Heart left ventricle (tissue), 13 donors: ENCODE results near the gene APOA5.

Experiments used
- CTCF ChIP-seq, 12 donors: fragments of 200-600 bp; sonication (generic) in 4 of 12; IDR thresholded peaks; one replicate each; pipeline versions ENCODE4 v1.5.0 to v1.8.0; 2018 to 2022; ENCODE audit warnings: antibody characterized with exemption in 12 of 12, mild to moderate bottlenecking in 5 of 12
- POLR2A ChIP-seq, 2 donors: fragments of 450-650 bp; IDR thresholded peaks; one replicate each; pipeline ENCODE4 v1.6.1; 2017; ENCODE audit warnings: antibody characterized with exemption in 2 of 2, mild to moderate bottlenecking in 2 of 2, moderate library complexity in 2 of 2
- donor health status: ischemic (EF 13 %, LVEDD 7.1; RV severe dilation, severe dysfunction).
- donor health status: DM: no; HTN: yes; CAD: no.
- donor health status: DM: no; HTN: no; CAD: no.
- donor health status: ischemic (EF 25% LVEDD 6.9; RV normal size, moderate dysfunction).
- donor health status: ischemic (EF 25% LVEDD 5.7; RV mildly dilated, moderate dysfunction).
- donor health status: ischemic (EF 35%, LVEDD 5.7; RV mildly dilated, moderate dysfunction).
- donor health status: nonischemic (EF 11% LVEDD 7.7; RV severe dilation, severe dysfunction).
- donor health status: DM: yes; HTN: yes; CAD: no.
- donor health status: PGD.
- donor health status: ischemic (EF 29% LVEDD 5.4; RV normal size, mild dysfunction).
- donor health status: nonischemic (EF 23%, LVEDD 6.1; RV moderate dilation, normal function).

- TF ChIP-seq CTCF (IDR thresholded peaks at IDR 0.05) (no peak), POLR2A (IDR thresholded peaks at IDR 0.05) (no peak)
Observed at GRCh38 chr11:116774661-116775060, 17.0 kb downstream of the APOA5 start.
